Caco-2 (cell line): ENCODE data around the gene LEMD1. TPM values are rescaled to one million over a fixed set of nuclear protein-coding genes. Genes with fewer than 3 reads are reported as not detected.

Source experiments
- BruUV-seq: library from RNA; stranded (reverse); fragments of 400-500 nt; replicated peaks from 2 replicates; lab custom pipeline; 2021; lab: Mats Ljungman, UMichigan
- CTCF ChIA-PET: fragments of 300-600 bp; sonication (Branson Sonifier 250); formaldehyde crosslinking; loops from one replicate; lab custom pipeline; 2022; ENCODE audit warnings: antibody characterized with exemption; lab: Charles Lee
- POLR2A ChIA-PET: fragments of 300-600 bp; sonication (Branson Sonifier 250); formaldehyde crosslinking; loops from one replicate; lab custom pipeline; 2022; ENCODE audit warnings: antibody characterized with exemption; lab: Charles Lee
- DNase-seq, 2 experiments: peaks; one replicate each; pipeline versions ENCODE4 v3.0.0 to v3.0.0-alpha.2; 2020 to 2022
- H3K27me3 ChIP-seq: replicated peaks from 2 replicates; pipeline ENCODE4 v1.6.0; 2011; ENCODE audit warnings: low read length; ENCODE audit not compliant: control insufficient read depth, insufficient read depth
- H3K36me3 ChIP-seq: 2 replicates; pipeline ENCODE4 v1.5.1; 2011; ENCODE audit warnings: low read length; ENCODE audit not compliant: control insufficient read depth, insufficient read depth
- H3K4me1 ChIP-seq: fragments of 250-450 bp; sonication (Bioruptor Pico); 2 replicates; pipeline ENCODE4 v1.5.1; 2020; ENCODE audit warnings: mild to moderate bottlenecking
- H3K4me3 ChIP-seq: 2 replicates; pipeline ENCODE4 v1.5.1; 2011; ENCODE audit warnings: low read depth, mild to moderate bottlenecking, control low read depth, low read length
- H3K9me3 ChIP-seq: fragments of 250-450 bp; sonication (Bioruptor Pico); 2 replicates; pipeline ENCODE4 v1.5.1; 2020; ENCODE audit warnings: mild to moderate bottlenecking, moderate library complexity
- H3K27ac Mint-ChIP-seq: one replicate; pipeline ENCODE4 v1.8.0; 2022; ENCODE audit warnings: mixed read lengths; ENCODE audit not compliant: unreplicated experiment
- H3K27me3 Mint-ChIP-seq: one replicate; pipeline ENCODE4 v1.8.0; 2022; ENCODE audit warnings: mixed read lengths; ENCODE audit not compliant: insufficient read depth, unreplicated experiment
- H3K36me3 Mint-ChIP-seq: one replicate; pipeline ENCODE4 v1.8.0; 2022; ENCODE audit warnings: mild to moderate bottlenecking, mixed read lengths; ENCODE audit not compliant: insufficient read depth, unreplicated experiment
- H3K4me1 Mint-ChIP-seq: one replicate; pipeline ENCODE4 v1.8.0; 2022; ENCODE audit warnings: low read depth, mixed read lengths; ENCODE audit not compliant: unreplicated experiment
- H3K4me3 Mint-ChIP-seq: one replicate; pipeline ENCODE4 v1.8.0; 2022; ENCODE audit warnings: mild to moderate bottlenecking, moderate library complexity, mixed read lengths; ENCODE audit not compliant: unreplicated experiment
- H3K9me3 Mint-ChIP-seq: one replicate; pipeline ENCODE4 v1.8.0; 2022; ENCODE audit warnings: mixed read lengths; ENCODE audit not compliant: unreplicated experiment
- CTCF ChIP-seq, 2 experiments: fragments of 200-600 bp in 1 of 2; IDR thresholded peaks; 1 replicate in 1 of 2; 2 replicates in 1 of 2; pipeline versions ENCODE4 v1.5.1 to v1.8.0; 2011 to 2022; ENCODE audit warnings: antibody characterized with exemption in 1 of 2, control low read depth in 1 of 2, inconsistent platforms in 1 of 2, low read depth in 1 of 2, low read length in 1 of 2, mild to moderate bottlenecking in 1 of 2, moderate library complexity in 1 of 2; ENCODE audit not compliant: insufficient read depth in 1 of 2, severe bottlenecking in 1 of 2, unreplicated experiment in 1 of 2
- intact Hi-C: fragments of 100-400 bp; cut with micrococcal nuclease; formaldehyde crosslinking; loops from one replicate; pipeline ENCODE4 v1.10.0; 2022; ENCODE audit not compliant: unreplicated experiment
- total RNA-seq: library from RNA; stranded (reverse); gene quantifications from 2 replicates; pipeline ENCODE4 v1.2.3, GENCODE V29; 2022

The LEMD1 gene
- total RNA-seq, 1 experiment from 2014 or later, result not detected

- Histone ChIP-seq H3K4me1 (peaks cover 32% of the 10 kb centered on the region), H3K36me3 (no peaks in the 10 kb centered on the region), H3K27me3 (no peaks in the 10 kb centered on the region; the same call in 1 of the 2 replicates), H3K9me3 (no peaks in the 10 kb centered on the region), H3K4me3 (no peak overlapping the region)
- intact Hi-C loops, result no loop called here
- H3K9me3 Mint-ChIP-seq, result no peaks in the 10 kb centered on the region
- H3K36me3 Mint-ChIP-seq, result no peaks in the 10 kb centered on the region
- no TSS peak for BruUV-seq
- no peak overlapping the region for H3K4me3 Mint-ChIP-seq
- no peak for DNase-seq
- H3K4me1 Mint-ChIP-seq, result peaks cover 20% of the 10 kb centered on the region
- POLR2A ChIA-PET, result no interaction called here
- H3K27ac Mint-ChIP-seq, result peak overlapping the region; percentile 48
- peaks cover 7% of the 10 kb centered on the region for H3K27me3 Mint-ChIP-seq
- no peak for TF ChIP-seq CTCF (IDR thresholded peaks at IDR 0.05; ENCODE audit: insufficient read depth in 1 of 2, low read depth in 1 of 2, low read length in 1 of 2, severe bottlenecking in 1 of 2, unreplicated experiment in 1 of 2)
- CTCF ChIA-PET, result no interaction called here
Observed at GRCh38 chr1:205451759-205452164, 29.9 kb upstream of the LEMD1 start.

GRCh38 chr1:205451202-205451601 lies 29.3 kb upstream of the LEMD1 start:
- DNase-seq, result no peak
- Histone ChIP-seq H3K4me3 (no peak overlapping the region), H3K36me3 (no peaks in the 10 kb centered on the region), H3K9me3 (no peaks in the 10 kb centered on the region), H3K27me3 (no peaks in the 10 kb centered on the region; the same call in 1 of the 2 replicates), H3K4me1 (peaks cover 32% of the 10 kb centered on the region)
- Mint-ChIP-seq H3K9me3 (no peaks in the 10 kb centered on the region), H3K4me3 (no peak overlapping the region), H3K36me3 (no peaks in the 10 kb centered on the region), H3K27me3 (peaks cover 7% of the 10 kb centered on the region), H3K27ac (peak overlapping the region; percentile 48), H3K4me1 (peaks cover 20% of the 10 kb centered on the region)
- ChIA-PET POLR2A (no interaction called here), CTCF (no interaction called here)
- no TSS peak for BruUV-seq
- TF ChIP-seq CTCF (IDR thresholded peaks at IDR 0.05; ENCODE audit: insufficient read depth in 1 of 2, low read depth in 1 of 2, low read length in 1 of 2, severe bottlenecking in 1 of 2, unreplicated experiment in 1 of 2), result no peak
- intact Hi-C loops, result no loop called here

DNA sequence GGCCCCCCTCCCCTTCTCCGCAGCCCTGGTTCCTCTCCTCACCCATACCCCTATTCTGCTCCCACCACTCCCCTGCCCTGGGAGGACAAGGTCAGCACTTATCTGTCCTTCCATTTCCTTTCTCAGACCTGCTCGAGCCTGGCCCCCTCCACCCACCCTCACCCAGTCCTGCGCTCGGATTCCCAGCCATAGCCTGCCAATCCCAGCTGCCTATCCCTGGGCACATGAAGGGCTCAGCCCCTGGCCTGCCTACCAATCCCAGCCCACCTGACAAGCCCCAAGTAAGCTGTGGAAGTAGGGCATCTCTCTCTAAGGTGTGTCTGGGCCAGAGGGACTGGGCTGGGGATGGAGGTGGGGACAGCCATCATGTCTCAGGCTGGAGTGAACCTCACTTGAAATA lies 28.6 kb upstream of the LEMD1 start:
- Histone ChIP-seq H3K4me1 (peaks cover 32% of the 10 kb centered on the region), H3K4me3 (peak overlapping the region; percentile 14), H3K9me3 (no peaks in the 10 kb centered on the region), H3K27me3 (no peaks in the 10 kb centered on the region; the same call in 1 of the 2 replicates), H3K36me3 (no peaks in the 10 kb centered on the region)
- peak overlapping the region; percentile 84 for H3K27ac Mint-ChIP-seq
- no peak for TF ChIP-seq CTCF (IDR thresholded peaks at IDR 0.05; ENCODE audit: insufficient read depth in 1 of 2, low read depth in 1 of 2, low read length in 1 of 2, severe bottlenecking in 1 of 2, unreplicated experiment in 1 of 2)
- H3K36me3 Mint-ChIP-seq, result no peaks in the 10 kb centered on the region
- peak overlapping the region; percentile 71 for H3K4me3 Mint-ChIP-seq
- peaks cover 3% of the 10 kb centered on the region for H3K27me3 Mint-ChIP-seq
- peaks cover 20% of the 10 kb centered on the region for H3K4me1 Mint-ChIP-seq
- POLR2A ChIA-PET, result no interaction called here
- CTCF ChIA-PET, result interaction anchor here (1.3 to 1.5 kb wide), 2 partner anchors 12 to 96 kb away, joined by 3 to 5 read pairs; no protein-coding TSS in a partner anchor
- no peaks in the 10 kb centered on the region for H3K9me3 Mint-ChIP-seq
- BruUV-seq, result no TSS peak
- intact Hi-C loops, result no loop called here
- no peak for DNase-seq
